ENCODE data around the gene GARIN5B.

GARIN5B gene

GRCh38 chr19:55319785-55320184 is 43.3 kb downstream of the GARIN5B start:
- DNase-seq = no peak

- no peak for DNase-seq
Observed at GRCh38 chr19:55316646-55317045, 46.4 kb downstream of the GARIN5B start.

GRCh38 chr19:55315956-55316525 is 47.0 kb downstream of the GARIN5B start:
- no peak for DNase-seq

GRCh38 chr19:55314396-55314795 is 48.7 kb downstream of the GARIN5B start:
- DNase-seq = no peak

GRCh38 chr19:55312621-55313512 is 50.2 kb downstream of the GARIN5B start:
- no peak for DNase-seq

- DNase-seq = no peak
Observed at GRCh38 chr19:55311797-55312196, 51.3 kb downstream of the GARIN5B start.

GRCh38 chr19:55311397-55311796 is 51.7 kb downstream of the GARIN5B start:
- no peak for DNase-seq

GRCh38 chr19:55310498-55310897 is 52.6 kb downstream of the GARIN5B start:
- DNase-seq = no peak

- DNase-seq = no peak
Observed at GRCh38 chr19:55309448-55309847, 53.6 kb downstream of the GARIN5B start.

- DNase-seq = no peak
Observed at GRCh38 chr19:55308281-55308680, 54.8 kb downstream of the GARIN5B start.

GRCh38 chr19:55306712-55307111 is 56.3 kb downstream of the GARIN5B start:
- DNase-seq = no peak

- DNase-seq = no peak
Observed at GRCh38 chr19:55305983-55306562, 57.0 kb downstream of the GARIN5B start.

GRCh38 chr19:55305491-55305890 is 57.6 kb downstream of the GARIN5B start:
- DNase-seq = peak; percentile 12

- DNase-seq = no peak
Observed at GRCh38 chr19:55304980-55305379, 58.1 kb downstream of the GARIN5B start.
